Muscle of back (tissue), 11 donors: ENCODE measurements around the gene ARHGEF10L. TPM values are rescaled to one million over a fixed set of nuclear protein-coding genes. Genes with fewer than 3 reads are reported as not detected.

Experiments
- DNase-seq, 3 donors: peaks; one replicate each; pipeline versions ENCODE4 v3.0.0 to v3.0.0-alpha.2; 2013
- polyA plus RNA-seq, 10 donors: library from polyadenylated mRNA; unstranded; fragments of 120-200 nt; gene quantifications; one replicate each; pipeline ENCODE4 v1.2.1, GENCODE V29; 2013; ENCODE audit not compliant: insufficient read length in 10 of 10

The ARHGEF10L gene
- polyA plus RNA-seq, 10 donors = 16.6 to 22.8 (median 19.6) TPM

- no peak for DNase-seq
These were observed 92.6 kb downstream of the ARHGEF10L start for GRCh38 chr1:17632106-17632505.

- no peak for DNase-seq
These were observed 93.2 kb downstream of the ARHGEF10L start for GRCh38 chr1:17632541-17633184.

DNA sequence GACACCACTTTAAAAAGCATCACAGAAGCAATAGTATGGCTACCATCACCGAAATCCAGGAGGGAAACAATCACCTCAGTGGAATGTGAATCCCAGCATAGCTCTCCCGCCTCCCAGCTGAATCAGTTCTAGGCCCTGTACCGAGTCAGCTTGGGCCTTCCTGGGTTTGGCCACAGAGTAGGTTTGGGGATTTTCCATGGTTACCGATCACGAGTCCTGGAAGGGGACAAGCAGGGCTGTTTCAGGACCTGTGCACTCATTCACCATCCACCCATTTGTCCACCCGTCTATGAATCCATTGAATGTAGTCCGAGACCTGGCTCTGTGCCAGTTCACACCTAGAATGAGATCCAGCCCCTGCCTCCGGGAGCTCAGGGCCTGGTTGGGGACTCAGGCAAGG is 94.2 kb downstream of the ARHGEF10L start:
- DNase-seq = no peak

DNA sequence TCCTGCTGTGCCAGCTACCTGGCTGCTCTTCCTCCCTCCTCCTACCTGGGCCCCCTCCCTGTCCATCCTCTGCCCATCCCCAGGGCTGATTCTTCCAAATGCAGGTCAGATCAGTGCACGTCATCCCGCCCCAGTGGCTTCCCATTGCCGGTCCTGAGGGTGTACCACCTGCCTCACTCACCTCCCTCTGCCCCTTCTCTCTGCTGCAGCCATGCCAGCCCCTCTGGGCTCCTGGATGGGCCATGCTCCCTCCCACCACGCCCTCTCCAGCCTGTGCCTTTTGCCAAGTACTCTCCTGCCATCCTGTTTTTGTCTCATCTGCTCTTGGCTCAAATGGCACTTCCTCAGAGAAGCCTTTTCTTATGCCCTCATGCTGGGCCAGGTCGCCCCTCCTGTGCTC is 95.8 kb downstream of the ARHGEF10L start:
- no peak for DNase-seq

GRCh38 chr1:17635811-17636210 is 96.3 kb downstream of the ARHGEF10L start:
- DNase-seq = peak in 2 of 3 donors; percentile 22 to 60

GRCh38 chr1:17636612-17637011 is 97.1 kb downstream of the ARHGEF10L start:
- no peak for DNase-seq

GRCh38 chr1:17637055-17637454 is 97.6 kb downstream of the ARHGEF10L start:
- DNase-seq = no peak

DNA sequence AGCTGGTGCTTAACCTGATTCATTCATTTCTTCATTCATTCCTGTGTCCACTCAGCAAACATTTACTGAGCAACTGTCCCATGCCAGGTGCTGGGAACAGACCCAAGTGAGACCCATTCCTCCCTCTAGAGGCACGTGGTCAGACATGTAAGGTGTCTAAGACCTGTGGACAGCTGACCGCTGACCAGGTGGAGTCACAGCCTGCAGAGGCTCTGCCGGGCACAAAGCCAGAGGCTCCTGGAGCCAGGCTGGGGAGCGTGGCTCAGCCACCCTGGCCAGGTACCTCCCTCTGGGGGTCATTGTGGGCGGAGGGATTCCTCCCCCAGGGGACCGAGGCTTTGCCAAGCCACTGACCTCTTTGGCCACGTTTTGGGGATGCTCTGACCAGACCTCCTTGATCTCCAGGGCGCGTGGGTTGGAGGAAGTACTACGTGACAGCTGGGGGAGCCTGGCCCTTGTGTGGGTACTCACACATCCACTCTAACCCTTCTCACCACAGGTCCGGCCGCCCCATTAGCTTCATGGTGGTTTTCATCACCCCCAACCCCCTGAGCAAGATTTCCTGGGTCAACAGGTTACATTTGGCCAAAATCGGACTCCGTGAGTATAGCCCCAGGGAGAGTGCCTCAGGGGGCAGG is 100.3 kb downstream of the ARHGEF10L start:
- no peak for DNase-seq

DNA sequence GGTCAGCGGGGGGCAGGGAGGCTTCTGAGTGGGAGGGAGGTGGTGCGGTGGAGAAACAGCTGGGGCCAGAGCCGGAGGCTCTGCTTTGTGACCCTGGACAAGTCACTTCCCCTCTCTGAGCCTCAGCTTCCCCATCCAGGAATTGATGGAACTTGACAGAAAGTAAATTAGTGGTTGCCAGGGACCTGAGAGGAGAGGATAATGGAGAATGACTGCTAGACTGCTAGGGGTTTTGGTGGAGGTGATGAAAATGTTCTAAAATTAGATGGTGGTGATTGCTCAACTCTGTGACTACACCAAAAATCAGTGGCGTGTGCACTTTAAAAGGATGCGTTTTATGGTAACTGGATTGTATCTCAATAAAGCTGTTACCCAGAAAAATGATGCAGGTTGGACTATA is 100.9 kb downstream of the ARHGEF10L start:
- DNase-seq = no peak

DNA sequence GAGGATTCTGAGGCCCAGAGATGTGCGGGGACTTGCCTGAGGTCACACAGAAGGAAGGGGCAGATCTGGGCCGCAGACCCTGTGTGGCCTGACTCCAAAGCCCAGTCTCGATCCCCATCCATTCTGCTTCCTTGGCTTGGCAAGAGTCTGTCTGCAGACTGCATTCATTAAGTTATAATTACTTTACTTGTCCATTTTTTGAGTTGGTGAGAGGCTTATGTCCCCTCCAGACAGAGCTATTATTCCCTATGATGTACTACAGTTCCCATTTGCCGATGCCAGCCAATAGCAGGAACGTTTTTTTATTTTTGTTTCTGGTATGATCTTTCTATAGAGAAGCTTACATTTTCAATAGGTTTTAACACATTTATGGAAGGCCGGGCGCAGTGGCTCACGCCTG is 101.5 kb downstream of the ARHGEF10L start:
- no peak for DNase-seq

GRCh38 chr1:17642169-17642568 is 102.7 kb downstream of the ARHGEF10L start:
- DNase-seq = no peak

DNA sequence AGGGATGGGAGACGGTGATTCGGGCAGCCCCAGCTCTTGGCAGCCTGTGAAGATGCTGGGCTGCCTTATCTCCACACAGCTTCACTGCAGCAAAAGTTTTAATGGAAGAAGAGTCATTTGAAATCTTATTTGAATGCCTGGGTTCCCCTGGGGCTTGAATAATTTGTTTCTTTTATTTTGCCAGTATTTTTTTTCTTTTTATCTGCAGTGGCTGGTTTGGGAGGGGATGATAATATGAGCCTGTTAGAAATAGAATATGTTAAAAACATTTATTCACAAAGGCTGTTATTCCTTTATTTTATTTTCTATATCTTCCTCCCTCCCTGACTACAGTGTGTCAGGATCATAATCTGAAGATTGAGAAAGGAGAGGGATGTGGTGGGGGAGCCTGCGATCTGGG is 103.4 kb downstream of the ARHGEF10L start:
- DNase-seq = peak in 1 of 3 donors; percentile 16

DNA sequence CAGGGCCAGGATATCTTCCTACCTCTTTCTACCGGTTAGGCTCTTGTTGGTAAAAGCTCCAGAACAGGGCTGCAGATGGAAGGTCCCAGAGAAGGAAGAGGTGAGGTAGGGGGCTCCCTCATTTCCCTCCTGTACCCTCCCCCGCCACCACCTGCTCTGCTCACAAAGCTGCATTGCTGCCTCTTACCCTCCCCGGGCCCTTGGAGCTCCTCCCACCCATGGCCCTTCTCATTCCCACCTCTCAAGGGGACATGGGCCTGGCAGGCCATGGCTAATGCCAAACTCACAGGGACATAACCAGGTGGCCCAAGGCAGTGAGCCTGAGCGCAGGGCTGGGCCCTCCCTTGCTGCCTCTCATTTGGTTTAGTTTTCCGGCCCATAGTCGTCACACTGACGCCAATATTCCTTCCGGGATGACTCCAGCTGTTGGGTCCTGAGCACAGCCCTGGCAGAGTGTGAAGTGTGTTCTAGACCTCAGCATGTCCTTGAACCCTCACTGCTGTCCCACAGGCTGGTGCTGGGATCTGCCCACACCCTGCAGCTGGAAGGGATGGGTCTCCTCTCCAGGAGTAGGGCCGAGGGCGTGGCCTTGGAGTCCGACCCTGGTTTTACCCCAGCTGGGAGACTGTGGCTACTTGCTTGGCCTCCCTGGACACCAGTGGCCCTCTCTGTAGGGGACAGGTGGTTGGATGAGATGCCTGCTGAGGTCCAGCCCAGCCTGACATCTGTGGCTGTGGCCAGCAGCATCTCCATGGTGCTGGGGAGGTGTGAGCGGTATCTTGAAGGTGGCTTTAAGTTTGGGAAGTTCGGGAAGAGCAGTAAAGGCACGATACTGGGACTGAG is 104.6 kb downstream of the ARHGEF10L start:
- DNase-seq = no peak

- DNase-seq = no peak
These were observed 105.8 kb downstream of the ARHGEF10L start for GRCh38 chr1:17645068-17645911.

DNA sequence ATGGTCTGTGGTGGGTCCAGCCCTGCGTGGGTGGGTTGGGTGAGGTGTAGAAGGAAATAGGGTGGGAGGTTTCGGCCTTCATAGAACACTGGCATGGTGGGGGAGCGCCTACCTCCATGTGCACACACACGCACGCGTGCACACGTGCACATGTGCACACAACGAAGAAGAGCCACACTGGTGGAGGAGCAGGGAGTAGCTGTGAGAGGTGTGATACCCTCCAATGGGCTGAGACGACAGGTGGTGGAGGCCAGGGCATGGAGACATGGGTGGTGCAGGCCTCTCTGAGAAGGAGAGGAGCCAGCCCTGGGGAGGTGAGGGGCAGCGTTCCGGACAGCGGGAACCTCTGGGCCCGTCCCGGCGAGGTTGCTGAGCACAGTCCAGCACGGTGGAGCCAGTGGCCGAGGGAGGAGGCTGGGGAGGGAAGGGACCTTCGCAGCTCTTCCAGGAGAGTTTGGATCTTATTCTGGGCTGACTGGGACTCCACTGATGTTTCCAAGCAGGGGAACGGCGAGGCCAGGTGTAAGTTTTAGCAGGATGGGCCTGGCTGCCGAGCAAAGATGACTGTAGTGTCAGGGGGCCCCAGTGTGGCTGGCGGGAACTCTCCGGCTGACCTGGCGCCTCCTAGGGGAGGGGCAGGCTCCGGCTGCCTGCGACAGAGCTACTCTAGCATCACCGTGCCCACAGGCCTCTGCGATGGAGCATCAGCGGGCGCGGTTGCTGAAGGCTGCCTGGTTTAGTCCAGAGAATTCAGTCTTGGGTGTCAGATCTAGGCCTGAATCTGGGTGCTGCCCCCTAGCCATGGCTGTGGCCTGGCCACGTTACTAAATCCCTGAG is 107.2 kb downstream of the ARHGEF10L start:
- no peak for DNase-seq

DNA sequence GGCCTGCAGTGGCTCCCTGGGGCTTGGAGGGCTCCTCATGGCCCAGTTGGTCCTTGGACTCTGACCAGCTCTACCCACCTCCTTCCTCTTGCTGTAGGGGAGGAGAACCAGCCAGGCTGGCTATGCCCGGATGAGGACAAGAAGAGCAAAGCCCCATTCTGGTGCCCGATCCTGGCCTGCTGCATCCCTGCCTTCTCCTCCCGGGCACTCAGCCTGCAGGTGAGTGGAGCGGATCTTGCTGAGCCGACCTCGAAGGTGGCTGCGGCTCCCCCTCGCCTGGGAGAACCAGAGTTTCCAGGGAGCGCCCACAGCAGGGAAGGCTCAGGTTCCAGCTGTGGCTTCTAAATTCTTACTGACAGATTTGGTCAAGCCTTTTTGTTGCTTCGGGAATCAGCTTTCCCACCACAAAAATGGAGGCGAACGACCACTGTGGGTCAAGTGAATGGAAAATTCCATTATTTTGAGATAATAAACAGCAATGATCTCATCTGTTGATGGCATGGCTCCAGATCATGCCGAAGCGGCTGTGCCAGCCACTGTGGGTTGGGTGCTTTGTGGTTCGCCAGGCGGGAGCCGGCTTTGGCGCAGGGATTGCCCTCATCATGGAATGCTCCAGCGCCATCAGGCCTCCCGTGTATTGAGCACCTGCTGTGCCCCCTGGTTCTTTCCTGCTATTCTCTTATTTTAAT is 109.1 kb downstream of the ARHGEF10L start:
- no peak for DNase-seq

DNA sequence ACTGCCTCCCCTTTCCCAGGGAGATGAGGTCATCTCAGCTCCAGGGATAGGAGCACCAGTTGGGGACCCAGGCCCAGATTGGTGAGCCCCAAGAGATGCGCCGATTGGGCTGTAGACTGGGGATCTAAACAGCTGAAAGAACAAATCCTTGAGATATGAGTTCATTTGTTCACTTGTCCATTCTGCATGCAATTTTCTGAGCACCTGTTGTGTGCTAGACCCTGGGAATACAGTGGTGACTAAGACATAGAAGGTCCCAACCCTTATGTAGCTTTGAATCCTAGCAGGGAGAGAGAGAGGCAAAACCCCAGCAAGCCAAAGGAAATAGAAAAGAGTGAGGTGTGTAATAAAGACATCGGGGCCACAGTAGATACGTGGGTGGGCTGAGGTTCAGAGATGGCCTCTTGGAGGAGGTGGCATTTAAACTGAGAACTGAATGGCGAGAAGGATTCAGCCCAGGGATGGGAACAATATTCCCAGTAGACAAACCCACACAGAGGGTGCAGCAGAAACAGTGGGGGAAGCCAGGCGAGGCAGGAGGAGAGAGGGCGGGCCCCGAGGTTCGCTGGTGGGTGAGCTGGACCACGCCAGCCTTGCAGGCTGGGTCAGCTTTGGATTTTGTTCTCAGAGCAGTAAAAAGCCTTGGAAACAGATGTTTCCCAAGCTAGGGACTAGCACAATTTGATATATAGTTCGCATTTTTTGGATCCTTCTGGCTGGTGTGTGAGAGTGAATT is 110.0 kb downstream of the ARHGEF10L start:
- DNase-seq = no peak

DNA sequence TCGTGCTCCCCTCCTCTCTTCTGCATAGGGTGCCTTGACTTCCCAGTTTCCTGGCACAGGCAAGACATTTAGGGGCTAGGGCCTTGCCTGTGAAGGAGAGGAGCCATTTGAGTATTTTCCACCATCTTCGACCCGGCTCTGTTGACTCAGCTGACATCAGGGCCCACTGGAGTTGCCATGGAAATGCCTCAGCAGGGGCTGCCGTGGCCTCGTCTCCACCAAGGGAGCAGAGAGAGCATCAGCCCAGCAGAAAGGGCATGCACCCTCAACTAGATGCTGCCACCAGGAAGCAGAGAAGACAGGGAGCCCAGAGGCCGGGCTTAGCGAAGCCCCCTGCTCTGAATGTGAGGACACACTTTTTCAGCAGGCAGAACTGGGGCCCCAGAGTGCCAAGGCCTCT is 113.8 kb downstream of the ARHGEF10L start:
- DNase-seq = no peak

- DNase-seq = peak in 2 of 3 donors; percentile 48 to 73
These were observed 114.3 kb downstream of the ARHGEF10L start for GRCh38 chr1:17653728-17654351.
